AG04450 (cell line): ENCODE measurements around the gene TIRAP. TPM values are rescaled to one million over a fixed set of nuclear protein-coding genes. Genes with fewer than 3 reads are reported as not detected.

Experiments used
- CTCF ChIA-PET: fragments of 300-600, 350-600 bp; formaldehyde crosslinking; extraction: SDS; loops from one replicate; lab custom pipeline; 2022; ENCODE audit warnings: antibody characterized with exemption, inconsistent platforms; lab: Charles Lee
- POLR2A ChIA-PET: fragments of 350-600 bp; formaldehyde crosslinking; extraction: SDS; loops from one replicate; lab custom pipeline; 2021; ENCODE audit warnings: antibody characterized with exemption, inconsistent platforms; lab: Yijun Ruan, JAX
- DNase-seq: peaks from one replicate; pipeline ENCODE4 v3.0.0-alpha.2; 2011; ENCODE audit warnings: low read depth, low spot score
- H3K27ac ChIP-seq: one replicate; pipeline ENCODE4 v1.5.1; 2012; ENCODE audit warnings: low read depth, low read length, control low read depth
- H3K27me3 ChIP-seq: one replicate; pipeline ENCODE4 v1.6.0; 2012; ENCODE audit warnings: low read length; ENCODE audit not compliant: control insufficient read depth, insufficient read depth
- H3K4me3 ChIP-seq: 2 replicates; pipeline ENCODE4 v1.5.1; 2011; ENCODE audit warnings: mild to moderate bottlenecking, low read depth, low read length, control low read depth
- H3K9me3 ChIP-seq: 2 replicates; pipeline ENCODE4 v1.5.1; 2012; ENCODE audit warnings: low read length; ENCODE audit not compliant: control insufficient read depth, insufficient read depth
- CTCF ChIP-seq: IDR thresholded peaks from 2 replicates; pipeline ENCODE4 v1.5.1; 2011; ENCODE audit warnings: low read depth, low read length, control low read depth, inconsistent platforms
- polyA plus RNA-seq: library from polyadenylated mRNA; depleted of rRNA; stranded (reverse); fragments of >200 nt; gene quantifications from 2 replicates; pipeline ENCODE4 v1.2.3, GENCODE V29; 2011

The TIRAP gene
- polyA plus RNA-seq, 1 experiment, result 4.9 TPM

- Histone ChIP-seq H3K4me3 (no peak overlapping the region), H3K9me3 (no peaks in the 10 kb centered on the region), H3K27me3 (no peaks in the 10 kb centered on the region), H3K27ac (no peak overlapping the region)
- ChIA-PET CTCF (no interaction called here), POLR2A (no interaction called here)
- no peak for TF ChIP-seq CTCF
- DNase-seq, result no peak
Observed at GRCh38 chr11:126297004-126297403, 14.1 kb downstream of the TIRAP start.

GRCh38 chr11:126303623-126304456 lies 20.9 kb downstream of the TIRAP start, which contains the start of gene DCPS:
DCPS (plus strand) TSS chr11:126304060; CDS start chr11:126304081, 21 bp downstream.
- Histone ChIP-seq H3K4me3 (peak within 1 kb of the TSS; percentile 92), H3K9me3 (peaks cover 3% of the 10 kb centered on the region; the same call in 1 of the 2 replicates), H3K27me3 (no peaks in the 10 kb centered on the region), H3K27ac (peak within 1 kb of the TSS; percentile 93)
- CTCF ChIA-PET, result interaction anchor here (1.1 to 3.0 kb wide), 3 partner anchors 14 to 413 kb away, joined by 4 to 19 read pairs (median 4); no protein-coding TSS in a partner anchor
- peak; percentile 60 for DNase-seq
- POLR2A ChIA-PET, result interaction anchor here (0.6 to 1.0 kb wide), 5 partner anchors 10 to 163 kb away, joined by 3 to 14 read pairs (median 3); no protein-coding TSS in a partner anchor
- TF ChIP-seq CTCF, result no peak

- CTCF ChIA-PET, result interaction anchor here (1.1 to 3.0 kb wide), 3 partner anchors 14 to 412 kb away, joined by 4 to 19 read pairs (median 4); no protein-coding TSS in a partner anchor
- no peaks in the 10 kb centered on the region for H3K27me3 ChIP-seq
- H3K4me3 ChIP-seq, result peak overlapping the region; percentile 92
- no peak for DNase-seq
- no peak for TF ChIP-seq CTCF
- POLR2A ChIA-PET, result interaction anchor here (0.6 to 1.0 kb wide), 5 partner anchors 11 to 164 kb away, joined by 3 to 14 read pairs (median 3); no protein-coding TSS in a partner anchor
- H3K9me3 ChIP-seq, result peaks cover 3% of the 10 kb centered on the region; the same call in 1 of the 2 replicates
- peak overlapping the region; percentile 21 for H3K27ac ChIP-seq
Observed at GRCh38 chr11:126304457-126305075, 21.7 kb downstream of the TIRAP start.

GRCh38 chr11:126305699-126306098 lies 22.8 kb downstream of the TIRAP start:
- Histone ChIP-seq H3K9me3 (peaks cover 3% of the 10 kb centered on the region; the same call in 1 of the 2 replicates), H3K27me3 (no peaks in the 10 kb centered on the region), H3K27ac (no peak overlapping the region), H3K4me3 (no peak overlapping the region)
- POLR2A ChIA-PET, result no interaction called here
- no peak for DNase-seq
- TF ChIP-seq CTCF, result no peak
- CTCF ChIA-PET, result interaction anchor here (0.7 to 3.0 kb wide), 2 partner anchors 18 to 175 kb away, joined by 3 to 19 read pairs; no protein-coding TSS in a partner anchor
